Parathyroid adenoma (tissue), 2 donors: Measurements from ENCODE around the gene SPDEF.

ENCODE experiments used
- H2AFZ ChIP-seq: fragments of 300-600 bp; sonication (generic); one replicate; pipeline ENCODE4 v1.7.0; 2017; ENCODE audit warnings: antibody characterized with exemption, mild to moderate bottlenecking
- H3K27ac ChIP-seq: fragments of 300-600 bp; sonication (generic); one replicate; pipeline ENCODE4 v1.7.0; 2017
- H3K27me3 ChIP-seq: fragments of 300-600 bp; sonication (generic); one replicate; pipeline ENCODE4 v1.7.0; 2017; ENCODE audit warnings: low read length; ENCODE audit not compliant: control insufficient read depth, insufficient read depth
- H3K36me3 ChIP-seq: fragments of 300-600 bp; sonication (generic); one replicate; pipeline ENCODE4 v1.7.0; 2017; ENCODE audit warnings: low read length; ENCODE audit not compliant: control insufficient read depth, insufficient read depth
- H3K4me1 ChIP-seq: fragments of 300-600 bp; sonication (generic); one replicate; pipeline ENCODE4 v1.7.0; 2017; ENCODE audit warnings: control low read depth
- H3K4me2 ChIP-seq: fragments of 300-600 bp; sonication (generic); one replicate; pipeline ENCODE4 v1.7.0; 2017; ENCODE audit warnings: low read length
- H3K4me3 ChIP-seq: fragments of 300-600 bp; sonication (generic); one replicate; pipeline ENCODE4 v1.7.0; 2017; ENCODE audit warnings: low read depth, low read length
- H3K79me2 ChIP-seq: fragments of 300-600 bp; sonication (generic); one replicate; pipeline ENCODE4 v1.7.0; 2017; ENCODE audit warnings: control low read depth
- H3K9ac ChIP-seq: fragments of 300-600 bp; sonication (generic); one replicate; pipeline ENCODE4 v1.7.0; 2017; ENCODE audit warnings: mild to moderate bottlenecking
- H3K9me3 ChIP-seq: fragments of 300-600 bp; sonication (generic); one replicate; pipeline ENCODE4 v1.7.0; 2017; ENCODE audit warnings: low read length; ENCODE audit not compliant: control insufficient read depth
- TF ChIP-seq, protein P1 (sequence below): fragments of 300-600 bp; sonication (generic); IDR thresholded peaks from one replicate; pipeline ENCODE4 v1.7.0; 2017; ENCODE audit warnings: antibody characterized with exemption, mild to moderate bottlenecking
- donor health status: primary hyperparathyroidism.

SPDEF gene

DNA sequence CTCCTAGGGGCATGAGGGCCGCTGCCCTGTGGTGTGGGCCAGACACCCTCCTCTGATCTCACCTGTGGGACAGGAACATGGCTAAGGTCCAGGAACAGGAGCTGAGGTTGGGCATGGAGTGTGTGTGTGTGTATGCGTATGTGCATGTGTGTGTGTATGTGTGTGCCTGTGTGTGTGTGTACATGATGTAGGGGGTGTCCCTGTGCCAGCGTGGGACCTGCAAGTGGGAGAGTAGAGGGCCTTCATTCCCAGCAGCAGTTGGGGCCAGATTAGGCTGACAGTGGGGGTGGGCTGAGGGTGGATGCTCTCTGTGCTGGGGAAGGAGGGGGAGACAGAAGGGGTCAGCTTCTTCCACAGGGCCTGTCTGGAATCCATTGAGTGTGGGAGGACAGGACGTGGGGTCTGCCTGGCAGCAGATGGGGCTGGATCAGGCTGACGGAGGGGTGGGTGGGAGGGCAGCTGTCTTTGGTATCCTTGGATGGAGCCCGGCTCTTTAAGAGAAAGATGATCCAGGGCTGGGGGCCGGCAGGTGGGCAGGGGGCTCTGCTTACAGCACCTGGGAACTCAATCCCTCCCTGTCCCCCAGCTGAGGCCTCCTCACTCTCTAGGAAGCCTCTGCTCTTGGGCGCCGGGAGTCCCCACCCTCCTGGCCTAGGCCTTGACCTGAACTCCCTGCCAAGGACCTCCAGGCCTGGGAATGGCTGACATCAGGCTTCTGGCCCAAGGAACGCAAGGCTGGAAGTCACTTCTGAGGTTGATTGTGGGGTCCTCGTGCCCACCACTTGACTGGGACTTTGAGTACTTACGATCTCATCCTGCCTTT is 44.0 kb downstream of the SPDEF start:
- Histone ChIP-seq H3K27me3 (no peaks in the 10 kb centered on the region), H3K9ac (no peak overlapping the region), H3K9me3 (no peaks in the 10 kb centered on the region), H3K4me1 (no peaks in the 10 kb centered on the region), H3K4me2 (no peak overlapping the region), H3K79me2 (no peaks in the 10 kb centered on the region), H3K27ac (no peak overlapping the region), H3K4me3 (no peak overlapping the region), H2AFZ (no peak overlapping the region), H3K36me3 (no peaks in the 10 kb centered on the region)
- TF ChIP-seq, protein P1, sequence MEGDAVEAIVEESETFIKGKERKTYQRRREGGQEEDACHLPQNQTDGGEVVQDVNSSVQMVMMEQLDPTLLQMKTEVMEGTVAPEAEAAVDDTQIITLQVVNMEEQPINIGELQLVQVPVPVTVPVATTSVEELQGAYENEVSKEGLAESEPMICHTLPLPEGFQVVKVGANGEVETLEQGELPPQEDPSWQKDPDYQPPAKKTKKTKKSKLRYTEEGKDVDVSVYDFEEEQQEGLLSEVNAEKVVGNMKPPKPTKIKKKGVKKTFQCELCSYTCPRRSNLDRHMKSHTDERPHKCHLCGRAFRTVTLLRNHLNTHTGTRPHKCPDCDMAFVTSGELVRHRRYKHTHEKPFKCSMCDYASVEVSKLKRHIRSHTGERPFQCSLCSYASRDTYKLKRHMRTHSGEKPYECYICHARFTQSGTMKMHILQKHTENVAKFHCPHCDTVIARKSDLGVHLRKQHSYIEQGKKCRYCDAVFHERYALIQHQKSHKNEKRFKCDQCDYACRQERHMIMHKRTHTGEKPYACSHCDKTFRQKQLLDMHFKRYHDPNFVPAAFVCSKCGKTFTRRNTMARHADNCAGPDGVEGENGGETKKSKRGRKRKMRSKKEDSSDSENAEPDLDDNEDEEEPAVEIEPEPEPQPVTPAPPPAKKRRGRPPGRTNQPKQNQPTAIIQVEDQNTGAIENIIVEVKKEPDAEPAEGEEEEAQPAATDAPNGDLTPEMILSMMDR, result no peak

DNA sequence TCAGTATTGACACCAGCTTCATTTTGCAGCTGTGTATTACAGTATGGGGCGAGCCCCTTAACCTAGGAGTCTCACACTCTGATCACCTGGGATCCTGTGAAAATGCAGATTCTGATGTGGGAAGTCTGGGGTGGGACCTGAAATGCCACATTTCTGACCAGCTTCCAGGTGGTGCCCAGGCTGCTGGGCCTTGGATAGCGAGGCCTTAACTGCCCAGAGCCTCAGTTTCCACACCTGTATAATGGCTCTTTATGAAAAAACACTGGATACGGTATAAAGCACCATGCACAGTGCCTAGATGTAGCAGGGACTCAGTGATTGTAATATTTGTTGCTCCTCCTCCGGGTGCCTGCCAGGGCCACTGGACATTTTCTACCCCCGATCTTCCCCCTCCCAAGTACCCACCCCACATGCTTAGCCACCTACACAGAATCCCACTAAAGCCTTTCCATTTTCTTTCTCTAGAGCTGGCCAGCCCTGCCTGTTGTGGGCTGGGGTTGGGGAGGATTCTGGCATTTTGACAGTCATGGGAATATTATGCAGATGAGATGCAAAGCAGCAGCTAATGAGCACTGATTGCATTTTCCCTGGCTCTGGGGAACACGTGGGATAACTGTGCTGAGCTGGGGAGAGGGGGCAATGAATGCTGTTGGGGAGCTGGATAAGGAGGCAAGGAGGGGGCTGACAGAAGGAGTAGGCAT is 44.8 kb downstream of the SPDEF start:
- H3K4me1 ChIP-seq, result no peaks in the 10 kb centered on the region
- H3K27me3 ChIP-seq, result no peaks in the 10 kb centered on the region
- no peak overlapping the region for H2AFZ ChIP-seq
- H3K4me2 ChIP-seq, result no peak overlapping the region
- H3K79me2 ChIP-seq, result no peaks in the 10 kb centered on the region
- no peaks in the 10 kb centered on the region for H3K36me3 ChIP-seq
- H3K4me3 ChIP-seq, result no peak overlapping the region
- TF ChIP-seq, protein P1, result no peak
- H3K9me3 ChIP-seq, result no peaks in the 10 kb centered on the region
- no peak overlapping the region for H3K27ac ChIP-seq
- H3K9ac ChIP-seq, result no peak overlapping the region

DNA sequence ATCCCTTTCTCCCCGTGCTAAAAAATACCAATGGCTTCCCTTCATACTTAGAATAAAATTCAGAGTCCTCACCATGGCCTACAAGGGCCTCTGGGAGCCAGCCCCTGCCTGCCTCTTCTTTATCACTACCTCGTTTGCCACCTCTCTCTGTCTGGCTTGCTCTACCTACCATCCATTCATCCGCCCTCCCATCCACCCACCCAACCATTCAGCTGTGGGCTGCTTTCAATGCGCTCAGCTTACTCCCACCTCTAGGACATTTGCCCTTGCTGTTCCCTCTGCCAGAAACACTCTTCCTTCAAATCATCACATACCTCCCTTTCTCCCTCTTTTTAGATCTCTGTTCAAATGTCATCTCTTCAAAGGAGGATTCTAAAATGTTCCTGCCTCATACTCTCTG is 45.8 kb downstream of the SPDEF start:
- no peak overlapping the region for H3K4me3 ChIP-seq
- no peak overlapping the region for H3K9ac ChIP-seq
- no peaks in the 10 kb centered on the region for H3K27me3 ChIP-seq
- TF ChIP-seq, protein P1, result no peak
- no peak overlapping the region for H2AFZ ChIP-seq
- no peak overlapping the region for H3K4me2 ChIP-seq
- H3K9me3 ChIP-seq, result no peaks in the 10 kb centered on the region
- no peaks in the 10 kb centered on the region for H3K4me1 ChIP-seq
- no peak overlapping the region for H3K27ac ChIP-seq
- H3K36me3 ChIP-seq, result no peaks in the 10 kb centered on the region
- H3K79me2 ChIP-seq, result no peaks in the 10 kb centered on the region

DNA sequence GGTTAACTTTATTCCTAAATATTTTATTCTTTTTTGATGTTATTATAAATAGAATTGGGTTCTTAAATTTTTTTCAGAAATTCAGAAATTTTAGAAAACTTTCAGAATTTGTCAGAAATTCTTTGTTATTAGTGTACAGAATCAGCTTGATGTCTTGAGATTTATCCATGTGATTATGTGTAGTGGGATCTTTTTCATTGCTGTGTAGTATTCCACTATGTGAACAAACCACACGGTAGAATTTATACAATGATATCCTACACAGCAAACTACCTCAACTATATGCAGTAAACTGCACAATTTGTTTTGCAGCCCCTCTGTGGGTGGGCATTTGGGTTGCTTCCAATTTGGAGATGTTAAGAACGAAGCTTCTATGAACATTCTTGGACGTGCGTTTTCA is 46.3 kb downstream of the SPDEF start:
- TF ChIP-seq, protein P1, result no peak

More for the DNA sequence above, 46.3 kb downstream of the SPDEF start:
- Histone ChIP-seq H3K79me2 (no peaks in the 10 kb centered on the region), H3K27ac (no peak overlapping the region), H3K4me2 (no peak overlapping the region), H3K27me3 (no peaks in the 10 kb centered on the region), H3K36me3 (no peaks in the 10 kb centered on the region), H2AFZ (no peak overlapping the region), H3K4me3 (no peak overlapping the region), H3K9me3 (no peaks in the 10 kb centered on the region), H3K9ac (no peak overlapping the region), H3K4me1 (no peaks in the 10 kb centered on the region)
